Measurements from ENCODE around the gene MAD1L1.

DNA sequence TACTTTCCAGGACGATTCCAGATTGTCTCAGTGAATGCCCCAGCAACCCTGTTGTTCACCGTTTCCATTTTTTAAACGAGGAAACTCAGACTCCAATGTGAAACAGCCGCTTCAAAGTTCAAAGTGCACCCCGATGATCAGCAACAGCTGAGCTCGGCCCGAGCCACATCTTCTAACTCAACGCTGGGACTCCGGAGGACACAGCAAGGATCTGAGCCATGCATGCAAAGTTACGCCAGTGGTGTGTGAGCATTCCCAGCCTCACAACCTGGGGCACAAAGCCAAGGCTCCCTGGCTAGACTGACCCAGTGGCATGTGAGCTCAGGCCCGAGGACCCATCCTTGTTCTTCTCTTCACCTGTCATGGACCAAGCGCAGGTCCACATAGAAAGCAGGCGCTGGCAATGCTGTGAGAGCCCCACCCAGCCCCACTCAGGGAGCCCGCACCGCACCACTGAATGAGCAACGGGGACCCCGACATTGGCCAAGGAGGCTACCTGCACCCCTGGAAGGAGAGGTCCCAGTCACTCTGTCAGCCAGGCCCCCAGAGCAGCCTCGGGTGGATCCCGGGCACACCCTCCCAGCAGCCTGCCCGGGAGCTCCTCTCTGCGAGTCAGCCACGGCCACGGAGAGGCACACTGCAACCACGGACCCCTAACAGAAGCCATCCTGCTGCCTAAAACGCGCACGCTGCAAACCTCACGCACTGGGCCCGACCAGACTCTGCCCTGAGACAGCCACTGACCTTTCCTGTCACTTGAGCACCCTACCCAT, 82.9 kb downstream of the MAD1L1 start:
- TF ChIP-seq, protein P1, sequence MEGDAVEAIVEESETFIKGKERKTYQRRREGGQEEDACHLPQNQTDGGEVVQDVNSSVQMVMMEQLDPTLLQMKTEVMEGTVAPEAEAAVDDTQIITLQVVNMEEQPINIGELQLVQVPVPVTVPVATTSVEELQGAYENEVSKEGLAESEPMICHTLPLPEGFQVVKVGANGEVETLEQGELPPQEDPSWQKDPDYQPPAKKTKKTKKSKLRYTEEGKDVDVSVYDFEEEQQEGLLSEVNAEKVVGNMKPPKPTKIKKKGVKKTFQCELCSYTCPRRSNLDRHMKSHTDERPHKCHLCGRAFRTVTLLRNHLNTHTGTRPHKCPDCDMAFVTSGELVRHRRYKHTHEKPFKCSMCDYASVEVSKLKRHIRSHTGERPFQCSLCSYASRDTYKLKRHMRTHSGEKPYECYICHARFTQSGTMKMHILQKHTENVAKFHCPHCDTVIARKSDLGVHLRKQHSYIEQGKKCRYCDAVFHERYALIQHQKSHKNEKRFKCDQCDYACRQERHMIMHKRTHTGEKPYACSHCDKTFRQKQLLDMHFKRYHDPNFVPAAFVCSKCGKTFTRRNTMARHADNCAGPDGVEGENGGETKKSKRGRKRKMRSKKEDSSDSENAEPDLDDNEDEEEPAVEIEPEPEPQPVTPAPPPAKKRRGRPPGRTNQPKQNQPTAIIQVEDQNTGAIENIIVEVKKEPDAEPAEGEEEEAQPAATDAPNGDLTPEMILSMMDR (conservative IDR thresholded peaks at IDR 0.05; ENCODE audit: low read depth, low read length), result no peak
- no peak for TF ChIP-seq EZH2 (IDR thresholded peaks at IDR 0.05; ENCODE audit: borderline replicate concordance, low read depth, low read length, poor library complexity, severe bottlenecking)
